ENCODE results near the gene ZCCHC18.

The ZCCHC18 gene

DNA sequence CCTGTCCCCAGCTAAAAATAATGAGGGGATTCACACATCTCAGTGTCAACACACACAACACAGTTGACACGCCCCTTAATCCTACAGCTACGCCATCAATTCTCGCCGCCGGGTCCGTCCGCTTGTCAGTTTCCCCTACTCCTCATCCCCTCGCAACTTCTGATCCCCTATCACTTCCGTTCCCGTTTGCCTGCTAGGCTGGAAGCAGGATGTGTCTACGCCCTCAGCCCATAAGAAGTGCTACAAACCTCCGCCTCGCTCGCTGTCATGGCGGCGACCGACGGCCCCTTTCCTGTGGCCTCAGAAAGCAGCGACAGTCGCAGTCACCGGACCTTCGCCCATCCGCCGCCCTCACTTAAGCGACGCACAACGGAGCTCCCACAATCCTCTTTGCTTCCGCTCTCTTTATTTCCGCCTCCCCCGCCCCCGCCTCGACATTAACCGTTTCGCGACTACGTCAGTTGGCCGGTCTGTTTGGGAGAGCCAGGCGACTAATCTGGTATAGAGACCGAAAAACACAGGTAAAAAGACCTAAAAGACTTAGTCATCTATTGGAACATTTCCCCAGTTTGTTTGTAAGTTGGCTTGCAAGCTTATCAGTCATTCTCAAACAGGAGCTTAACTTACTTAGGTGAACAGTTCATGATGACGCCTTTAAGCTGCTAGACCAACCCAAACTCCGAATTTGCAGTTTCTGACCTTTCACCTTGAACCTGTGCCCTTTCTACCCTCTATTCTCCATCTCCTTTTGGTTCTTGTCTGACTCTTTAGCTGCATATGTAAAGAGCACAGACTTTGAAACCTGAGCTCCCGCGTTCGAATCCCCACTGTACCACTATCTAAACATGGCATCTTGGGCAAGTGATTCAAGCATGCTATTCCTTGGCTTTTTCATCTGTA is 44.6 kb downstream of the ZCCHC18 start, which contains the start of gene SLC25A53 (continued):
- TF ChIP-seq, protein P1, sequence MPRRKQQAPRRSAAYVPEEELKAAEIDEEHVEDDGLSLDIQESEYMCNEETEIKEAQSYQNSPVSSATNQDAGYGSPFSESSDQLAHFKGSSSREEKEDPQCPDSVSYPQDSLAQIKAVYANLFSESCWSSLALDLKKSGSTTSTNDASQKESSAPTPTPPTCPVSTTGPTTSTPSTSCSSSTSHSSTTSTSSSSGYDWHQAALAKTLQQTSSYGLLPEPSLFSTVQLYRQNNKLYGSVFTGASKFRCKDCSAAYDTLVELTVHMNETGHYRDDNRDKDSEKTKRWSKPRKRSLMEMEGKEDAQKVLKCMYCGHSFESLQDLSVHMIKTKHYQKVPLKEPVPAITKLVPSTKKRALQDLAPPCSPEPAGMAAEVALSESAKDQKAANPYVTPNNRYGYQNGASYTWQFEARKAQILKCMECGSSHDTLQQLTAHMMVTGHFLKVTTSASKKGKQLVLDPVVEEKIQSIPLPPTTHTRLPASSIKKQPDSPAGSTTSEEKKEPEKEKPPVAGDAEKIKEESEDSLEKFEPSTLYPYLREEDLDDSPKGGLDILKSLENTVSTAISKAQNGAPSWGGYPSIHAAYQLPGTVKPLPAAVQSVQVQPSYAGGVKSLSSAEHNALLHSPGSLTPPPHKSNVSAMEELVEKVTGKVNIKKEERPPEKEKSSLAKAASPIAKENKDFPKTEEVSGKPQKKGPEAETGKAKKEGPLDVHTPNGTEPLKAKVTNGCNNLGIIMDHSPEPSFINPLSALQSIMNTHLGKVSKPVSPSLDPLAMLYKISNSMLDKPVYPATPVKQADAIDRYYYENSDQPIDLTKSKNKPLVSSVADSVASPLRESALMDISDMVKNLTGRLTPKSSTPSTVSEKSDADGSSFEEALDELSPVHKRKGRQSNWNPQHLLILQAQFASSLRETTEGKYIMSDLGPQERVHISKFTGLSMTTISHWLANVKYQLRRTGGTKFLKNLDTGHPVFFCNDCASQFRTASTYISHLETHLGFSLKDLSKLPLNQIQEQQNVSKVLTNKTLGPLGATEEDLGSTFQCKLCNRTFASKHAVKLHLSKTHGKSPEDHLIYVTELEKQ (tag by site-specific recombination; IDR thresholded peaks at IDR 0.05; ENCODE audit: borderline replicate concordance): peak; percentile 71; the same call in 1 of the 2 replicates
- TF ChIP-seq TCF7L2 (IDR thresholded peaks at IDR 0.05; ENCODE audit: borderline replicate concordance, low read depth, low read length): peak; percentile 48; the same call in 1 of the 2 replicates
- TF ChIP-seq ZNF24 (tag by site-specific recombination; IDR thresholded peaks at IDR 0.05): peak; percentile 92
- TF ChIP-seq ZSCAN23 (tag by site-specific recombination; IDR thresholded peaks at IDR 0.05): peak; percentile 88
- TF ChIP-seq ZEB2 (tag by site-specific recombination; IDR thresholded peaks at IDR 0.05): peak; percentile 89
- TF ChIP-seq, protein P2, sequence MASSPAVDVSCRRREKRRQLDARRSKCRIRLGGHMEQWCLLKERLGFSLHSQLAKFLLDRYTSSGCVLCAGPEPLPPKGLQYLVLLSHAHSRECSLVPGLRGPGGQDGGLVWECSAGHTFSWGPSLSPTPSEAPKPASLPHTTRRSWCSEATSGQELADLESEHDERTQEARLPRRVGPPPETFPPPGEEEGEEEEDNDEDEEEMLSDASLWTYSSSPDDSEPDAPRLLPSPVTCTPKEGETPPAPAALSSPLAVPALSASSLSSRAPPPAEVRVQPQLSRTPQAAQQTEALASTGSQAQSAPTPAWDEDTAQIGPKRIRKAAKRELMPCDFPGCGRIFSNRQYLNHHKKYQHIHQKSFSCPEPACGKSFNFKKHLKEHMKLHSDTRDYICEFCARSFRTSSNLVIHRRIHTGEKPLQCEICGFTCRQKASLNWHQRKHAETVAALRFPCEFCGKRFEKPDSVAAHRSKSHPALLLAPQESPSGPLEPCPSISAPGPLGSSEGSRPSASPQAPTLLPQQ (tag by site-specific recombination; IDR thresholded peaks at IDR 0.05): peak; percentile 90
- peak; percentile 78; the same call in 1 of the 2 replicates for TF ChIP-seq ZBTB20 (tag by site-specific recombination; IDR thresholded peaks at IDR 0.05)
- peak; percentile 88 for TF ChIP-seq SP2 (tag by site-specific recombination; IDR thresholded peaks at IDR 0.05)
- TF ChIP-seq ZNF629 (tag by site-specific recombination; IDR thresholded peaks at IDR 0.05): peak; percentile 89
- no peak; the same call in 1 of the 2 replicates for TF ChIP-seq ZNF10 (tag by site-specific recombination; IDR thresholded peaks at IDR 0.05)
- peak; percentile 81 for TF ChIP-seq KLF1 (tag by site-specific recombination; IDR thresholded peaks at IDR 0.05)
- TF ChIP-seq ZNF366 (tag by site-specific recombination; conservative IDR thresholded peaks at IDR 0.05): no peak
- TF ChIP-seq ZBTB17 (tag by site-specific recombination; IDR thresholded peaks at IDR 0.05): peak; percentile 94
- TF ChIP-seq KLF9 (tag by site-specific recombination; IDR thresholded peaks at IDR 0.05; ENCODE audit: low read depth): peak; percentile 96
- TF ChIP-seq ZFP69B (tag by site-specific recombination; IDR thresholded peaks at IDR 0.05): peak; percentile 84
- TF ChIP-seq ZNF169 (tag by site-specific recombination; IDR thresholded peaks at IDR 0.05): no peak
- TF ChIP-seq MYNN (tag by site-specific recombination; IDR thresholded peaks at IDR 0.05; ENCODE audit: borderline replicate concordance): 0 out of 2 replicates have a peak, but pooled peaks have one; percentile 61
- peak; percentile 76 for TF ChIP-seq ZBTB21 (tag by site-specific recombination; IDR thresholded peaks at IDR 0.05)
- TF ChIP-seq, protein P3, sequence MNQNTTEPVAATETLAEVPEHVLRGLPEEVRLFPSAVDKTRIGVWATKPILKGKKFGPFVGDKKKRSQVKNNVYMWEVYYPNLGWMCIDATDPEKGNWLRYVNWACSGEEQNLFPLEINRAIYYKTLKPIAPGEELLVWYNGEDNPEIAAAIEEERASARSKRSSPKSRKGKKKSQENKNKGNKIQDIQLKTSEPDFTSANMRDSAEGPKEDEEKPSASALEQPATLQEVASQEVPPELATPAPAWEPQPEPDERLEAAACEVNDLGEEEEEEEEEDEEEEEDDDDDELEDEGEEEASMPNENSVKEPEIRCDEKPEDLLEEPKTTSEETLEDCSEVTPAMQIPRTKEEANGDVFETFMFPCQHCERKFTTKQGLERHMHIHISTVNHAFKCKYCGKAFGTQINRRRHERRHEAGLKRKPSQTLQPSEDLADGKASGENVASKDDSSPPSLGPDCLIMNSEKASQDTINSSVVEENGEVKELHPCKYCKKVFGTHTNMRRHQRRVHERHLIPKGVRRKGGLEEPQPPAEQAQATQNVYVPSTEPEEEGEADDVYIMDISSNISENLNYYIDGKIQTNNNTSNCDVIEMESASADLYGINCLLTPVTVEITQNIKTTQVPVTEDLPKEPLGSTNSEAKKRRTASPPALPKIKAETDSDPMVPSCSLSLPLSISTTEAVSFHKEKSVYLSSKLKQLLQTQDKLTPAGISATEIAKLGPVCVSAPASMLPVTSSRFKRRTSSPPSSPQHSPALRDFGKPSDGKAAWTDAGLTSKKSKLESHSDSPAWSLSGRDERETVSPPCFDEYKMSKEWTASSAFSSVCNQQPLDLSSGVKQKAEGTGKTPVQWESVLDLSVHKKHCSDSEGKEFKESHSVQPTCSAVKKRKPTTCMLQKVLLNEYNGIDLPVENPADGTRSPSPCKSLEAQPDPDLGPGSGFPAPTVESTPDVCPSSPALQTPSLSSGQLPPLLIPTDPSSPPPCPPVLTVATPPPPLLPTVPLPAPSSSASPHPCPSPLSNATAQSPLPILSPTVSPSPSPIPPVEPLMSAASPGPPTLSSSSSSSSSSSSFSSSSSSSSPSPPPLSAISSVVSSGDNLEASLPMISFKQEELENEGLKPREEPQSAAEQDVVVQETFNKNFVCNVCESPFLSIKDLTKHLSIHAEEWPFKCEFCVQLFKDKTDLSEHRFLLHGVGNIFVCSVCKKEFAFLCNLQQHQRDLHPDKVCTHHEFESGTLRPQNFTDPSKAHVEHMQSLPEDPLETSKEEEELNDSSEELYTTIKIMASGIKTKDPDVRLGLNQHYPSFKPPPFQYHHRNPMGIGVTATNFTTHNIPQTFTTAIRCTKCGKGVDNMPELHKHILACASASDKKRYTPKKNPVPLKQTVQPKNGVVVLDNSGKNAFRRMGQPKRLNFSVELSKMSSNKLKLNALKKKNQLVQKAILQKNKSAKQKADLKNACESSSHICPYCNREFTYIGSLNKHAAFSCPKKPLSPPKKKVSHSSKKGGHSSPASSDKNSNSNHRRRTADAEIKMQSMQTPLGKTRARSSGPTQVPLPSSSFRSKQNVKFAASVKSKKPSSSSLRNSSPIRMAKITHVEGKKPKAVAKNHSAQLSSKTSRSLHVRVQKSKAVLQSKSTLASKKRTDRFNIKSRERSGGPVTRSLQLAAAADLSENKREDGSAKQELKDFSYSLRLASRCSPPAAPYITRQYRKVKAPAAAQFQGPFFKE (tag by site-specific recombination; IDR thresholded peaks at IDR 0.05; ENCODE audit: borderline replicate concordance): no peak
- no peak for TF ChIP-seq ZNF404 (tag by site-specific recombination; IDR thresholded peaks at IDR 0.05)

Measured in HEK293 (cell line).